Dendritic cell treated with granulocyte-macrophage colony-stimulating factor and Interleukin-4, amounts not matched to agents 40 ng/mL and 50 ng/mL, for 4 days (primary cell): Measurements from ENCODE around the gene NKG7.
"Not testable (repeated sequence)": the region's sequence is repeated elsewhere in the genome, so short reads cannot be mapped to it uniquely, and the experiment has no call there.

Source experiments
- H3K27ac Mint-ChIP-seq: one replicate; pipeline ENCODE4 v1.8.0; 2022; ENCODE audit warnings: mild to moderate bottlenecking, mixed read lengths
- H3K27me3 Mint-ChIP-seq: one replicate; pipeline ENCODE4 v1.8.0; 2022; ENCODE audit warnings: mild to moderate bottlenecking, mixed read lengths
- H3K36me3 Mint-ChIP-seq: one replicate; pipeline ENCODE4 v1.8.0; 2022; ENCODE audit warnings: low read depth, mixed read lengths
- H3K4me1 Mint-ChIP-seq: one replicate; pipeline ENCODE4 v1.8.0; 2022; ENCODE audit warnings: low read depth, mixed read lengths
- H3K4me3 Mint-ChIP-seq: one replicate; pipeline ENCODE4 v1.8.0; 2022; ENCODE audit warnings: mild to moderate bottlenecking, moderate library complexity, mixed read lengths
- H3K9me3 Mint-ChIP-seq: one replicate; pipeline ENCODE4 v1.8.0; 2022; ENCODE audit warnings: mixed read lengths
- intact Hi-C: fragments of 100-400 bp; cut with micrococcal nuclease; formaldehyde crosslinking; loops from one replicate; pipeline ENCODE4 v1.15.0; 2022

Gene NKG7

DNA sequence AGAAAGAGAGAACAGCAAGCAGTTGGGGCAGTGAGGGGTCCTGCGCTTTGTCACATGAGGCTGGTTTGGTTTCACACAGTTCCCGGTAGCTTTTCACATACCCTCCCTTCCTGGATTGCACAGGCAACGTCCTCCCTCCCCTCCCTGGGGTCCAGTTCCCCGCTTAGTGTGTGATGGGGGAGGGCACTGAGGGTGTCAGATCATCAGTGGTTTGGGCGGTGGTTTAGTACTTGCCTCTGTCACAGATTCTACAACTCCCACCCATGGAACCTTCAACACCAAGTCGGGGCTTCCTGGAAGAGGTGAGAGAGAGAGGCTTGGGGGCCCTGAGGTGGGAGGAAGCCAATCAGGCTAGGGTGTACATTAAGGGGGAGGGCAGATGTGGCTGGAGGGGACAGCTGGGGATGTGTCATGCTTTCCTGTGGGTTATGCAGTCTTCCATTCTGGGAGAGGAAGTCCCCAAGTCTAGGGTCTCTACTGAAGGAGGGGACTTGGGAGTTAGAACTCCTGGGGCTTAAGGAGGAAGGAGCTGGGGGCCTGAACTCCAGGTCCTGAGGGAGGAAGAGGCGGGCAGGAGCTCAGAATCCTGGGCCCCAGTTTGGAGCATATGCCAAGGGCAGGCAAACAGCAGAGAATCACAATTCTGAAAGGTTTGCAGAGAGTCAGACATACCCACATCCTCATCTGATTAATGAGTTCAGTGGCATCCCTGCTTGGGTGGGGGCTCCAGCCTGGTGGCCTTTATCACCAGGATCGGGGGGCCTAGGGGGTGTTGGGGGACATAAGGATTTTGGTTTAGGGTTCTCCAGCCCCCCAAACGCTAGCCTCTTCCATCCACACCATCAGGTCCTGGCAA, at the start of gene NKG7:
Gene NKG7 (minus strand): TSS at position 6 of the 856 bp plus-strand sequence. CDS start 119 bp downstream, outside the sequence.
- peaks cover 2% of the 10 kb centered on the region for H3K36me3 Mint-ChIP-seq
- no peaks in the 10 kb centered on the region for H3K27me3 Mint-ChIP-seq
- no peak within 1 kb of the TSS for H3K4me3 Mint-ChIP-seq
- no peak within 1 kb of the TSS for H3K27ac Mint-ChIP-seq
- intact Hi-C loops, result no loop called here
- H3K9me3 Mint-ChIP-seq, result no peaks in the 10 kb centered on the region
- H3K4me1 Mint-ChIP-seq, result peaks cover 49% of the 10 kb centered on the region

- no peak overlapping the region for H3K4me3 Mint-ChIP-seq
- peaks cover 16% of the 10 kb centered on the region for H3K27me3 Mint-ChIP-seq
- H3K36me3 Mint-ChIP-seq, result no peaks in the 10 kb centered on the region
- no peaks in the 10 kb centered on the region for H3K9me3 Mint-ChIP-seq
- intact Hi-C loops, result loop anchor here (2.0 to 5.0 kb wide), 2 partner anchors 17 to 230 kb away; no protein-coding TSS in a partner anchor
- no peak overlapping the region for H3K27ac Mint-ChIP-seq
- peaks cover 56% of the 10 kb centered on the region for H3K4me1 Mint-ChIP-seq
Measured at GRCh38 chr19:51422053-51422448, 49.6 kb upstream of the NKG7 start.

GRCh38 chr19:51421229-51422052, 49.0 kb upstream of the NKG7 start:
- no peak overlapping the region for H3K4me3 Mint-ChIP-seq
- H3K9me3 Mint-ChIP-seq, result no peaks in the 10 kb centered on the region
- peaks cover 16% of the 10 kb centered on the region for H3K27me3 Mint-ChIP-seq
- H3K36me3 Mint-ChIP-seq, result no peaks in the 10 kb centered on the region
- H3K4me1 Mint-ChIP-seq, result peaks cover 56% of the 10 kb centered on the region
- no peak overlapping the region for H3K27ac Mint-ChIP-seq
- intact Hi-C loops, result loop anchor here (2.0 to 5.0 kb wide), 2 partner anchors 17 to 231 kb away; no protein-coding TSS in a partner anchor

- not testable (repeated sequence) for H3K4me3 Mint-ChIP-seq, H3K9me3 Mint-ChIP-seq, H3K36me3 Mint-ChIP-seq, H3K27ac Mint-ChIP-seq
- H3K27me3 Mint-ChIP-seq, result peaks cover 16% of the 10 kb centered on the region
- peaks cover 57% of the 10 kb centered on the region for H3K4me1 Mint-ChIP-seq
- intact Hi-C loops, result loop anchor here (5.0 kb wide), 1 partner anchor 232 kb away; no protein-coding TSS in a partner anchor
Measured at GRCh38 chr19:51420511-51420910, 48.1 kb upstream of the NKG7 start.

GRCh38 chr19:51418707-51419106, 46.3 kb upstream of the NKG7 start:
- Mint-ChIP-seq H3K27me3 (peaks cover 16% of the 10 kb centered on the region), H3K36me3 (peaks cover 15% of the 10 kb centered on the region), H3K27ac (peak overlapping the region; percentile 74), H3K4me3 (no peak overlapping the region), H3K9me3 (no peaks in the 10 kb centered on the region), H3K4me1 (peaks cover 63% of the 10 kb centered on the region)
- intact Hi-C loops, result no loop called here

- Mint-ChIP-seq H3K36me3 (peaks cover 23% of the 10 kb centered on the region), H3K9me3 (no peaks in the 10 kb centered on the region), H3K27me3 (peaks cover 12% of the 10 kb centered on the region), H3K4me3 (peak overlapping the region; percentile 66), H3K4me1 (peaks cover 63% of the 10 kb centered on the region), H3K27ac (peak overlapping the region; percentile 92)
- intact Hi-C loops, result no loop called here
Measured at GRCh38 chr19:51417810-51418157, 45.3 kb upstream of the NKG7 start.

GRCh38 chr19:51417107-51417809, 44.8 kb upstream of the NKG7 start, which contains the start of gene SIGLEC10:
Gene SIGLEC10 (minus strand): TSS chr19:51417642. CDS start chr19:51417581, 61 bp downstream.
- peaks cover 12% of the 10 kb centered on the region for H3K27me3 Mint-ChIP-seq
- intact Hi-C loops, result no loop called here
- no peaks in the 10 kb centered on the region for H3K9me3 Mint-ChIP-seq
- peak within 1 kb of the TSS; percentile 66 for H3K4me3 Mint-ChIP-seq
- peaks cover 28% of the 10 kb centered on the region for H3K36me3 Mint-ChIP-seq
- peak within 1 kb of the TSS; percentile 92 for H3K27ac Mint-ChIP-seq
- H3K4me1 Mint-ChIP-seq, result peaks cover 63% of the 10 kb centered on the region

GRCh38 chr19:51416422-51416821, 44.0 kb upstream of the NKG7 start:
- H3K9me3 Mint-ChIP-seq, H3K27me3 Mint-ChIP-seq, H3K4me3 Mint-ChIP-seq, intact Hi-C loops: not testable (repeated sequence)
- Mint-ChIP-seq H3K27ac (peak overlapping the region; percentile 92), H3K36me3 (peaks cover 33% of the 10 kb centered on the region), H3K4me1 (peaks cover 55% of the 10 kb centered on the region)

DNA sequence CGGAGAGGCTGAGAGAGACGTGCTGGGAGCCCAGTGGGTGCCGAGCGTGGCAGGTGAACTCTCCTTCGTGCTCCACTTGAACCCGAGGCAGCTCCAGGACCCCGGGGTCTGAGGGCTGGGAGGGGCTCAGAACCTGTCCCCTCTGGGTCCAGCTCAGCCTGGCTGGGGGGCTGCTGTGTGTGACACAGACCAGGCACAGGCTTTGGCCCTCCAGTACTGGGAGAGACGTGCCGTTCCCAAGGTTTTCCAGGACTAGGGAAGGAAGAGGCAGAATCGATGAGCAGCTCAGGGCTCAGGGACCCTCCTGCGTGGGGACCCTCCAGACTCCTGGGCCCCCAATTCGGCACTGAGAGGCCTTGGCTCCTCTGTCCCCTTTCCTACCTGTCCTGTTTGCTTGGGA, 42.7 kb upstream of the NKG7 start:
- peaks cover 43% of the 10 kb centered on the region for H3K36me3 Mint-ChIP-seq
- H3K27me3 Mint-ChIP-seq, result peaks cover 2% of the 10 kb centered on the region
- no peaks in the 10 kb centered on the region for H3K9me3 Mint-ChIP-seq
- intact Hi-C loops, result no loop called here
- H3K27ac Mint-ChIP-seq, result peak overlapping the region; percentile 50
- no peak overlapping the region for H3K4me3 Mint-ChIP-seq
- H3K4me1 Mint-ChIP-seq, result peaks cover 55% of the 10 kb centered on the region

GRCh38 chr19:51410950-51411748, 38.7 kb upstream of the NKG7 start:
- peaks cover 2% of the 10 kb centered on the region for H3K27me3 Mint-ChIP-seq
- no peak overlapping the region for H3K4me3 Mint-ChIP-seq
- H3K36me3 Mint-ChIP-seq, result peaks cover 43% of the 10 kb centered on the region
- no peaks in the 10 kb centered on the region for H3K9me3 Mint-ChIP-seq
- H3K4me1 Mint-ChIP-seq, result peaks cover 58% of the 10 kb centered on the region
- H3K27ac Mint-ChIP-seq, result no peak overlapping the region
- intact Hi-C loops, result no loop called here

DNA sequence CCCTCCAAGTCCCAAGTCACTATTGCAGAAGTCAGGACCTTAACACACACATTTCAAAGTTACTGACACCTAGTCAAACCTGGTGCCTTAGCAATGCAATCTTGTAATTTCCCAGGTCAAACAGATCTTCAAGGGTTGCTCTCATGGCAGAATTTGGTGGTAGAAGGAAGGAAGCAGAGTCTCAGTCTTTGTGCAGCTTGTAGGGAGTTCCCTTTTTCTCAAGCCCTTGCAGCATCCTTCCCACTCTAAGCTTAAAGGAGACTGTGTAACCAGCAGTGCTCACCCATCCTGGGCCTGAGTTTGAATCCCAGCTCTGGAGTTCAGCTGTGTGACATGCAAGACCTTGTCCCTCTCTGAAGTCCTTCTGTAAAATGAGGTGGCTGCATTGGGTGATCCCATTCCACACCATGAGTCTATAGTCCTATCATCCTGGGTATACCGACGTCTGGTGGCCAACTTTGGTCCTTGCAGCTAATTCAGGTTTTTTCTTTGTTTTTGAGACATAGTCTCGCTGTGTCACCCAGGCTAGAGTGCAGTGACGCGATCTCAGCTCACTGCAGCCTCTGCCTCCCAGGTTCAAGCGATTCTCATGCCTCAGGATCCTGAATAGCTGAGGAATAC, 35.2 kb upstream of the NKG7 start:
- Mint-ChIP-seq H3K36me3 (peaks cover 19% of the 10 kb centered on the region), H3K4me1 (peaks cover 52% of the 10 kb centered on the region), H3K27ac (peak overlapping the region; percentile 61), H3K4me3 (no peak overlapping the region), H3K27me3 (peaks cover 2% of the 10 kb centered on the region), H3K9me3 (peaks cover 12% of the 10 kb centered on the region)
- intact Hi-C loops, result no loop called here

DNA sequence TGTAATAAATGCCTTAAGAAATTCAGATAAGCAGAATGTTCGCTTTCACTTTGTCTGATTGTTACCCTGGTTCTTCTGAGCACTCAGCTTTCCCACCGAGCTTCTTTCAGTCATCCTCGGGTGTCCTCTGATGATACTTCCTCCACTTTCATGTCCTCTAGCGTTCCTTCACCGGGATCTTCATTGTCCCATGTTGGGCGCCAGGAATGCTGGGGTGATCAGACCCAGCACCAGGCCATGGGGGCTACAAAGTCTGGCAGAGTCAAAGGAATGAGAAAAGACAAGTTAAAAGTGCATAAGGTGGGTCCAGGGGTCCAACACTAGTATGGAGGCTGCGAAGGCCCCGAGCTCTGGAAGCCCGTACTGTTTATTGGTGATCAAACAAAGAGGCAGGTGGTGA, 29.7 kb upstream of the NKG7 start:
- Mint-ChIP-seq H3K9me3 (peaks cover 26% of the 10 kb centered on the region), H3K36me3 (peaks cover 7% of the 10 kb centered on the region), H3K27ac (no peak overlapping the region), H3K4me1 (peaks cover 20% of the 10 kb centered on the region), H3K27me3 (no peaks in the 10 kb centered on the region), H3K4me3 (no peak overlapping the region)
- intact Hi-C loops, result no loop called here

DNA sequence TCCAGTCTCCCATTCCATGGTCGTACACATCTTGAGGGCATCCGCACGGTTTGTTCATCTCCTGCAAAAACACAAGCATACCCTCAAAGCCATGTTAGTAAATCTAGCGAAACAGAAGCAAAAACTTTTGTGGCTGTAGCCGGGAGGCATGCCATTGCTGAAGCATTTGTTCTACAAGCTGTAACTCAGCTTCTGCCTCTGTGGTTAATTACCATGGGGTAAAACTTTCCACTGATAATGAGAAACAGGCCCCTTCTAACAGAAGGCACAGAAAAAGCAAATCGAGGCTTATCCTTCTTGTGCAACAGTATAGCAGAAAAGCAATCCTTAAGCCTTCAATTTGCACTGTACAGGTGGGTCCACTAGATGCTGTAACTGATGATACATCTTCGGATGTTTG, 27.5 kb upstream of the NKG7 start:
- H3K36me3 Mint-ChIP-seq, H3K27me3 Mint-ChIP-seq, H3K4me3 Mint-ChIP-seq, intact Hi-C loops, H3K4me1 Mint-ChIP-seq, H3K27ac Mint-ChIP-seq: not testable (repeated sequence)
- H3K9me3 Mint-ChIP-seq, result peaks cover 26% of the 10 kb centered on the region
